GM12801 (cell line): Measurements from ENCODE around the gene TBL3.

Experiments
- CTCF ChIP-seq: IDR thresholded peaks from one replicate; pipeline ENCODE4 v1.5.1; 2011; ENCODE audit warnings: control low read depth; ENCODE audit not compliant: insufficient read length; ENCODE audit errors: extremely low read depth

TBL3 gene

GRCh38 chr16:2001456-2002355 lies 29.9 kb downstream of the TBL3 start:
- no peak for TF ChIP-seq CTCF

- TF ChIP-seq CTCF = no peak
Measured at GRCh38 chr16:2002406-2003230, 30.8 kb downstream of the TBL3 start.

- no peak for TF ChIP-seq CTCF
Measured at GRCh38 chr16:2003231-2003826, 31.5 kb downstream of the TBL3 start.

- no peak for TF ChIP-seq CTCF
Measured at GRCh38 chr16:2003827-2004641, 32.2 kb downstream of the TBL3 start.

- no peak for TF ChIP-seq CTCF
Measured at GRCh38 chr16:2004795-2005517, 33.1 kb downstream of the TBL3 start.

- no peak for TF ChIP-seq CTCF
Measured at GRCh38 chr16:2005646-2006045, 33.8 kb downstream of the TBL3 start.
